ENCODE measurements around the gene PRKCE.

DNA sequence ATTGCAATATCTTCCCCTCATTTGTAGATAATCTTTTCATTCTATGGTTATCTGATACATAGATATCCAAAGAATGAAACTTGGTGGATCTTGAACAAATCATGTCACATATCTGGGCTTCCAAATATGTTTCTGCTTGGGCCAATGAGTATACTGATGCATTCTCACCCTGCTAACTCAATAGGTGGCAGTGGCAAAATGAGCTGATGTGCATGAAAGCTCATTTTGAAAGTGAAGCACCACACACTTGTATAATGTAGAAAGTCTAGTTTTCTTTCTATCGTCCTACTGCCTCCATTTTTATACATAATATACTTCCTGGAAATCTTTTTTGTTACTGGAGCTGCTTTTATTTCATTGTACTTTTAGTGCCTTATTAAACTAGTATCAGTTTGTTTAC lies 208.2 kb downstream of the PRKCE start:
- TF ChIP-seq, protein P1, sequence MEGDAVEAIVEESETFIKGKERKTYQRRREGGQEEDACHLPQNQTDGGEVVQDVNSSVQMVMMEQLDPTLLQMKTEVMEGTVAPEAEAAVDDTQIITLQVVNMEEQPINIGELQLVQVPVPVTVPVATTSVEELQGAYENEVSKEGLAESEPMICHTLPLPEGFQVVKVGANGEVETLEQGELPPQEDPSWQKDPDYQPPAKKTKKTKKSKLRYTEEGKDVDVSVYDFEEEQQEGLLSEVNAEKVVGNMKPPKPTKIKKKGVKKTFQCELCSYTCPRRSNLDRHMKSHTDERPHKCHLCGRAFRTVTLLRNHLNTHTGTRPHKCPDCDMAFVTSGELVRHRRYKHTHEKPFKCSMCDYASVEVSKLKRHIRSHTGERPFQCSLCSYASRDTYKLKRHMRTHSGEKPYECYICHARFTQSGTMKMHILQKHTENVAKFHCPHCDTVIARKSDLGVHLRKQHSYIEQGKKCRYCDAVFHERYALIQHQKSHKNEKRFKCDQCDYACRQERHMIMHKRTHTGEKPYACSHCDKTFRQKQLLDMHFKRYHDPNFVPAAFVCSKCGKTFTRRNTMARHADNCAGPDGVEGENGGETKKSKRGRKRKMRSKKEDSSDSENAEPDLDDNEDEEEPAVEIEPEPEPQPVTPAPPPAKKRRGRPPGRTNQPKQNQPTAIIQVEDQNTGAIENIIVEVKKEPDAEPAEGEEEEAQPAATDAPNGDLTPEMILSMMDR (IDR thresholded peaks at IDR 0.05), result no peak
- no peak for TF ChIP-seq POLR2A (IDR thresholded peaks at IDR 0.05)
- no peak for TF ChIP-seq POLR2AphosphoS5 (IDR thresholded peaks at IDR 0.05)
- TF ChIP-seq EP300 (IDR thresholded peaks at IDR 0.05), result no peak
